Esophagus muscularis mucosa (tissue), 3 donors: ENCODE data around the gene ZNF892.

Experiments
- POLR2A ChIP-seq: fragments of 450-650 bp; IDR thresholded peaks from one replicate; pipeline ENCODE4 v1.6.1; 2017; ENCODE audit warnings: antibody characterized with exemption, moderate library complexity, mild to moderate bottlenecking, low read depth
- TF ChIP-seq, protein P1 (sequence below), 3 experiments: fragments of 200-600 bp in 2 of 3; fragments of 450-650 bp in 1 of 3; sonication (generic) in 2 of 3; IDR thresholded peaks; one replicate each; pipeline ENCODE4 v1.5.1; 2017 to 2019; ENCODE audit warnings: antibody characterized with exemption in 3 of 3, mild to moderate bottlenecking in 2 of 3, moderate library complexity in 1 of 3

- TF ChIP-seq, protein P1, sequence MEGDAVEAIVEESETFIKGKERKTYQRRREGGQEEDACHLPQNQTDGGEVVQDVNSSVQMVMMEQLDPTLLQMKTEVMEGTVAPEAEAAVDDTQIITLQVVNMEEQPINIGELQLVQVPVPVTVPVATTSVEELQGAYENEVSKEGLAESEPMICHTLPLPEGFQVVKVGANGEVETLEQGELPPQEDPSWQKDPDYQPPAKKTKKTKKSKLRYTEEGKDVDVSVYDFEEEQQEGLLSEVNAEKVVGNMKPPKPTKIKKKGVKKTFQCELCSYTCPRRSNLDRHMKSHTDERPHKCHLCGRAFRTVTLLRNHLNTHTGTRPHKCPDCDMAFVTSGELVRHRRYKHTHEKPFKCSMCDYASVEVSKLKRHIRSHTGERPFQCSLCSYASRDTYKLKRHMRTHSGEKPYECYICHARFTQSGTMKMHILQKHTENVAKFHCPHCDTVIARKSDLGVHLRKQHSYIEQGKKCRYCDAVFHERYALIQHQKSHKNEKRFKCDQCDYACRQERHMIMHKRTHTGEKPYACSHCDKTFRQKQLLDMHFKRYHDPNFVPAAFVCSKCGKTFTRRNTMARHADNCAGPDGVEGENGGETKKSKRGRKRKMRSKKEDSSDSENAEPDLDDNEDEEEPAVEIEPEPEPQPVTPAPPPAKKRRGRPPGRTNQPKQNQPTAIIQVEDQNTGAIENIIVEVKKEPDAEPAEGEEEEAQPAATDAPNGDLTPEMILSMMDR (IDR thresholded peaks at IDR 0.05), result no peak
- no peak for TF ChIP-seq POLR2A
Observed at GRCh38 chr2:95158441-95158840, 48.9 kb upstream of the ZNF892 start.
